Measurements from ENCODE around the gene PAX8.

Gene PAX8

GRCh38 chr2:113220970-113221708 lies 57.6 kb downstream of the PAX8 start:
- Histone ChIP-seq H3K27me3 (ENCODE audit: control insufficient read depth, low read length) (peaks cover 34% of the 10 kb centered on the region), H3K36me3 (ENCODE audit: control insufficient read depth, low read length) (no peaks in the 10 kb centered on the region), H3K9me3 (ENCODE audit: control insufficient read depth, insufficient read depth, low read length) (no peaks in the 10 kb centered on the region), H3K79me2 (ENCODE audit: control insufficient read depth, low read length) (no peaks in the 10 kb centered on the region), H4K20me1 (ENCODE audit: control insufficient read depth, insufficient read depth, low read depth, low read length) (no peaks in the 10 kb centered on the region), H3K4me2 (ENCODE audit: low read length) (no peak overlapping the region), H3K4me1 (ENCODE audit: control insufficient read depth, low read length) (peaks cover 8% of the 10 kb centered on the region), H3K27ac (ENCODE audit: low read depth, low read length) (no peak overlapping the region), H3K4me3 (ENCODE audit: low read length) (no peak overlapping the region), H3F3A (ENCODE audit: control insufficient read depth, insufficient read depth) (no peaks in the 10 kb centered on the region), H3K9me2 (replicated peaks; ENCODE audit: control insufficient read depth, low read length) (no peaks in the 10 kb centered on the region)
- no peak for TF ChIP-seq EZH2phosphoT487 (IDR thresholded peaks at IDR 0.05; ENCODE audit: borderline replicate concordance, low read length)
- TF ChIP-seq, protein P1, sequence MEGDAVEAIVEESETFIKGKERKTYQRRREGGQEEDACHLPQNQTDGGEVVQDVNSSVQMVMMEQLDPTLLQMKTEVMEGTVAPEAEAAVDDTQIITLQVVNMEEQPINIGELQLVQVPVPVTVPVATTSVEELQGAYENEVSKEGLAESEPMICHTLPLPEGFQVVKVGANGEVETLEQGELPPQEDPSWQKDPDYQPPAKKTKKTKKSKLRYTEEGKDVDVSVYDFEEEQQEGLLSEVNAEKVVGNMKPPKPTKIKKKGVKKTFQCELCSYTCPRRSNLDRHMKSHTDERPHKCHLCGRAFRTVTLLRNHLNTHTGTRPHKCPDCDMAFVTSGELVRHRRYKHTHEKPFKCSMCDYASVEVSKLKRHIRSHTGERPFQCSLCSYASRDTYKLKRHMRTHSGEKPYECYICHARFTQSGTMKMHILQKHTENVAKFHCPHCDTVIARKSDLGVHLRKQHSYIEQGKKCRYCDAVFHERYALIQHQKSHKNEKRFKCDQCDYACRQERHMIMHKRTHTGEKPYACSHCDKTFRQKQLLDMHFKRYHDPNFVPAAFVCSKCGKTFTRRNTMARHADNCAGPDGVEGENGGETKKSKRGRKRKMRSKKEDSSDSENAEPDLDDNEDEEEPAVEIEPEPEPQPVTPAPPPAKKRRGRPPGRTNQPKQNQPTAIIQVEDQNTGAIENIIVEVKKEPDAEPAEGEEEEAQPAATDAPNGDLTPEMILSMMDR (IDR thresholded peaks at IDR 0.05; ENCODE audit: low read depth, low read length, poor library complexity, severe bottlenecking), result no peak

- Histone ChIP-seq H3F3A (ENCODE audit: control insufficient read depth, insufficient read depth) (no peaks in the 10 kb centered on the region), H3K9me3 (ENCODE audit: control insufficient read depth, insufficient read depth, low read length) (no peaks in the 10 kb centered on the region), H3K4me2 (ENCODE audit: low read length) (no peak overlapping the region), H3K4me1 (ENCODE audit: control insufficient read depth, low read length) (peaks cover 8% of the 10 kb centered on the region), H3K36me3 (ENCODE audit: control insufficient read depth, low read length) (no peaks in the 10 kb centered on the region), H3K27me3 (ENCODE audit: control insufficient read depth, low read length) (peaks cover 32% of the 10 kb centered on the region), H3K4me3 (ENCODE audit: low read length) (no peak overlapping the region), H3K79me2 (ENCODE audit: control insufficient read depth, low read length) (no peaks in the 10 kb centered on the region), H3K9me2 (replicated peaks; ENCODE audit: control insufficient read depth, low read length) (no peaks in the 10 kb centered on the region), H4K20me1 (ENCODE audit: control insufficient read depth, insufficient read depth, low read depth, low read length) (no peaks in the 10 kb centered on the region), H3K27ac (ENCODE audit: low read depth, low read length) (no peak overlapping the region)
- no peak for TF ChIP-seq EZH2phosphoT487 (IDR thresholded peaks at IDR 0.05; ENCODE audit: borderline replicate concordance, low read length)
- TF ChIP-seq, protein P1 (IDR thresholded peaks at IDR 0.05; ENCODE audit: low read depth, low read length, poor library complexity, severe bottlenecking), result no peak
Measured at GRCh38 chr2:113219889-113220641, 58.7 kb downstream of the PAX8 start.

- Histone ChIP-seq H3K4me2 (ENCODE audit: low read length) (no peak overlapping the region), H4K20me1 (ENCODE audit: control insufficient read depth, insufficient read depth, low read depth, low read length) (no peaks in the 10 kb centered on the region), H3K27ac (ENCODE audit: low read depth, low read length) (no peak overlapping the region), H3K4me3 (ENCODE audit: low read length) (no peak overlapping the region), H3K9me2 (replicated peaks; ENCODE audit: control insufficient read depth, low read length) (no peaks in the 10 kb centered on the region), H3K4me1 (ENCODE audit: control insufficient read depth, low read length) (peaks cover 8% of the 10 kb centered on the region), H3K27me3 (ENCODE audit: control insufficient read depth, low read length) (peaks cover 30% of the 10 kb centered on the region), H3K79me2 (ENCODE audit: control insufficient read depth, low read length) (no peaks in the 10 kb centered on the region), H3K9me3 (ENCODE audit: control insufficient read depth, insufficient read depth, low read length) (no peaks in the 10 kb centered on the region), H3K36me3 (ENCODE audit: control insufficient read depth, low read length) (no peaks in the 10 kb centered on the region), H3F3A (ENCODE audit: control insufficient read depth, insufficient read depth) (no peaks in the 10 kb centered on the region)
- TF ChIP-seq EZH2phosphoT487 (IDR thresholded peaks at IDR 0.05; ENCODE audit: borderline replicate concordance, low read length), result no peak
- TF ChIP-seq, protein P1 (IDR thresholded peaks at IDR 0.05; ENCODE audit: low read depth, low read length, poor library complexity, severe bottlenecking), result no peak
Measured at GRCh38 chr2:113219525-113219888, 59.2 kb downstream of the PAX8 start.
